Skeletal muscle satellite cell (primary cell): ENCODE results near the gene ZNF808.
"Not testable (repeated sequence)": the region's sequence is repeated elsewhere in the genome, so short reads cannot be mapped to it uniquely, and the experiment has no call there.

ENCODE experiments used
- H3K27me3 ChIP-seq: 2 replicates; pipeline ENCODE4 v1.7.0; 2013; ENCODE audit warnings: low read length; ENCODE audit not compliant: control insufficient read depth, insufficient read depth
- H3K36me3 ChIP-seq: 2 replicates; pipeline ENCODE4 v1.7.0; 2013; ENCODE audit warnings: mild to moderate bottlenecking, control low read depth, low read length; ENCODE audit not compliant: insufficient read depth
- H3K4me1 ChIP-seq: 2 replicates; pipeline ENCODE4 v1.7.0; 2013; ENCODE audit warnings: low read length; ENCODE audit not compliant: control insufficient read depth, insufficient read depth
- H3K4me2 ChIP-seq: 2 replicates; pipeline ENCODE4 v1.7.0; 2013; ENCODE audit warnings: mild to moderate bottlenecking, low read length
- H3K4me3 ChIP-seq: 2 replicates; pipeline ENCODE4 v1.7.0; 2013; ENCODE audit warnings: low read length
- H3K9ac ChIP-seq: 2 replicates; pipeline ENCODE4 v1.7.0; 2013; ENCODE audit warnings: mild to moderate bottlenecking, low read depth, low read length, moderate library complexity
- H3K9me3 ChIP-seq: replicated peaks from 2 replicates; pipeline ENCODE4 v1.7.0; 2013; ENCODE audit warnings: mild to moderate bottlenecking, control low read depth, low read length

The ZNF808 gene

DNA sequence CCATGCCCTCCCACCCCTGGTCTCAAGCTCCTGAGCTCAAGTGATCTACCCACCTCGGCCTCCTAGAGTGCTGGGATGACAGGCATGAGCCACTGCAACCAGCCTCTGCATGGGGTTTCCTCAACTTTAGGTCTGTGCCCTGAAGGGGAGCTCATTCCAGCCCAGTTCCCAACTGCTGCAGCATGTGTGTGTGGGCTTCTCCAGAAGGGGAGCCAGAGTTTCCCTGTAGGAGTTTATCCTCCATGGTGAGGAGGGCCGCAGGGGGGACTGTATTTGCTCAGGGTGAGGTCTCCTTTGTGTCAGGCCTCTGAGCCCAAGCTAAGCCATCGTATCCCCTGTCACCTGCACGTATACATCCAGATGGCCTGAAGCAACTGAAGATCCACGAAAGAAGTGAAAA, 11.3 kb upstream of the ZNF808 start:
- Histone ChIP-seq H3K4me1 (no peaks in the 10 kb centered on the region), H3K36me3 (peaks cover 4% of the 10 kb centered on the region), H3K4me2 (no peak overlapping the region), H3K4me3 (no peak overlapping the region), H3K27me3 (no peaks in the 10 kb centered on the region), H3K9me3 (no peaks in the 10 kb centered on the region), H3K9ac (no peak overlapping the region)

DNA sequence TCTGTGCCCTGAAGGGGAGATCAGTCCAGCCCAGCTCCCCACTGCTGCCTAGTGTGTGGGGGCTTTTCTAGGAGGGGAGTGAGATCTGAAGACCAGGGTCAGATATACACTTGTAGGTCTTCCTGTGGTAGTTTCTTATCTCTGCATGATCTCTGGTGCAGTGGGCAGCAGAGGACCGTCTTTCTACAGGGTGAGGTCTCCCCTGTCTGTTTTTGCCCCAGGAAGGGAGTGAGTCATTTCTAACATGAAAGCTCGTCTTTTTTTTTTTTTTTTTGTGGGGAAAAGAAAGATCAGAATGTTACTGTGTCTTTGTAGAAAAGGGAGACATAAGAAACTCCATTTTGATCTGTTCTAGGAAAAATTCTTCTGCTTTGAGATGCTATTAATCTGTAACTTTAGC, 8.8 kb upstream of the ZNF808 start:
- no peak overlapping the region for H3K4me3 ChIP-seq
- no peaks in the 10 kb centered on the region for H3K27me3 ChIP-seq
- no peak overlapping the region for H3K4me2 ChIP-seq
- H3K9me3 ChIP-seq = no peaks in the 10 kb centered on the region
- no peak overlapping the region for H3K9ac ChIP-seq
- no peaks in the 10 kb centered on the region for H3K36me3 ChIP-seq
- H3K4me1 ChIP-seq = no peaks in the 10 kb centered on the region

DNA sequence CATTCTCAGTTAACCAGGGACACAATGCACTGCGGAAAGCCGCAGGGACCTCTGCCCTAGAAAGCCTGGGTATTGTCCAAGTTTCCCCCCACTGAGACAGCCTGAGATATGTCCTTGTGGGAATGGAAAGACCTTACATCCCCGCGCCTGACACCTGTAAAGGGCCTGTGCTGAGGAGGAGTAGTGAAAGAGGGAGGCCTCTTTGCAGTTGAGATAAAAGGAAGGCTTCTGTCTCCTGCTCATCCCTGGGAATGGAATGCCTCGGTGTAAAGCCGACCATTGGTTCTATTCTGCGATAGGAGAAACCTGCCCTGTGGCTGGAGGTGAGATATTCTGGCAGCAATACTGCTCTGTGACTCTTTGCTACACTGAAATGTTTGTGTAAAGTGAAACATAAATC, 8.3 kb upstream of the ZNF808 start:
- not testable (repeated sequence) for H3K27me3 ChIP-seq, H3K36me3 ChIP-seq, H3K4me3 ChIP-seq, H3K4me1 ChIP-seq, H3K9ac ChIP-seq, H3K9me3 ChIP-seq, H3K4me2 ChIP-seq

DNA sequence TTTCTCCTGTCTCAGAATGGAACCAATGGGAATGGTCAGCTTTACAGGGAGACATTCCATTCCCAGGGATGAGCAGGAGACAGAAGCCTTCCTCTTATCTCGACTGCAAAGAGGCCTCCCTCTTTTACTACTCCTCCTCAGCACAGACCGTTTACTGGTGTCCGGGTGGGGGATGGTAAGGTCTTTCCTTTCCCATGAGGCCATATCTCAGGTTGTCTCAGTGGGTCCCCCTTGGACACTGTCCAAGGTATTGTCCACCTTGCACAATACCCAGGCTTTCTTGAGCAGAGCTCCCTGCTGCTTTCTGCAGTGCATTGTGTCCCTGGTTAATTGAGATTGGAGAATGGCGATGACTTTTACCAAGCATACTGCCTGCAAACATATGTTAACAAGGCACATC, 7.5 kb upstream of the ZNF808 start:
- Histone ChIP-seq H3K27me3 (no peaks in the 10 kb centered on the region), H3K4me3 (no peak overlapping the region), H3K4me2 (no peak overlapping the region), H3K36me3 (no peaks in the 10 kb centered on the region), H3K9me3 (no peaks in the 10 kb centered on the region), H3K4me1 (no peaks in the 10 kb centered on the region), H3K9ac (no peak overlapping the region)

DNA sequence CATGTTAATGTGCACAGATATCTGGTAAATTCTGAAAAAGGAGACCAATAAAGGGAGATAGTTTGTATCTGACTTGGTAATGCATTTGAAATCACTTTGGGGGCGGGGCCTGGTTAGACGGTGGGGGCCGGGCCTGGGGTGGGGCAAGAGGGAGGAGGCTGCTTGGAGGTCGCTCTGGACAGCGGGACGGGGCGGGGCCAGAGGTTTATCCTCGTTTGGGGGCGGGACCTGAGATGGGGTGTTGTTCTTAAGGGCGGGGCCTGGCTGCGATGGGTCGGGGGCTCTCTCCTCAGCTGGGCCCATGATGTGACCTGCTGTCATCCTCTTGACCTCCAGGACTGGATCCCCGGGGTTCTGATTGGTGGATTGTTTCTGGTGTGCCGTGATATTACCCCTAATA, 4.9 kb upstream of the ZNF808 start:
- H3K4me2 ChIP-seq = no peak overlapping the region
- H3K4me3 ChIP-seq = no peak overlapping the region
- no peaks in the 10 kb centered on the region for H3K9me3 ChIP-seq
- no peaks in the 10 kb centered on the region for H3K4me1 ChIP-seq
- no peaks in the 10 kb centered on the region for H3K27me3 ChIP-seq
- no peak overlapping the region for H3K9ac ChIP-seq
- no peaks in the 10 kb centered on the region for H3K36me3 ChIP-seq

DNA sequence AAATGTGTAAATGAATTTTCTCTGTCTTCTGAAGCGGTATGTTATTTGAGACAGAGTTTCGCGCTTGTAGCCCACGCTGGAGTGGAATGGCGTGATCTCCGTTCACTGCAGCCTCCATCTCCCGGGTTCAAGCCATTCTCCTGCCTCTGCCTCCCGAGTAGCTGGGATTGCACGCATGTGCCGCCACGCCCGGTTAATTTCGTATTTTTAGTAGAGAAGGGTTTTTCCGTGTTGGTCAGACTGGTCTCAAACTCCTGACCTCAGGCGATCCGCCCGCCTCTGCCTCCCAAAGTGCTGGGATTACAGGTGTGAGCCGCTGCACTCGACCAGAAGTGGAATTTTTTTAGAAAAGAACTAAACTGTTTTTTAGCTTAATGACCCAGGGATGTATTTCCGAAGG, 3.4 kb upstream of the ZNF808 start:
- Histone ChIP-seq H3K4me2 (no peak overlapping the region), H3K27me3 (no peaks in the 10 kb centered on the region), H3K9me3 (no peaks in the 10 kb centered on the region), H3K4me3 (no peak overlapping the region), H3K36me3 (no peaks in the 10 kb centered on the region), H3K4me1 (no peaks in the 10 kb centered on the region), H3K9ac (no peak overlapping the region)

DNA sequence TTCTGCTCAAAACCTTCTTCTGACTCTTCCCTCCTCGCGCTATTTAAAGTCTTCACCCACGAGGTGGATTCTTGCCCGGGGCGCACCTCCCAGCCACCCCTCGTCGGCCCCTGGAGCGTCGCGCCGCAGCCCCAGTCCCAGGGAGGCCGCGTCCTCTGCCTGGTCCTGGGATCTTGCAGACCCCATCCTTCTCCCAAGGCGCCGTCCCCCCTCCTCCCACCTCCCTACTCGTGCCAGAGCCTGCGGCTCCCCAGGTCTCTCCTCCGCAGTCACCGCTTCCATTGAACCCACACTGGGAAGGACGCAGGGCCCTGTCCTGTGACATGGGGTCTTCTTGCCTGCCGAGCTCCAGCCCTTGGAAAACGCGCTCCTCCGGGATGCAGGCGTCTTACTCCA, 486 bp downstream of the ZNF808 start:
- Histone ChIP-seq H3K9ac (peak overlapping the region; percentile 91), H3K4me3 (peak overlapping the region; percentile 97), H3K27me3 (no peaks in the 10 kb centered on the region), H3K36me3 (no peaks in the 10 kb centered on the region), H3K4me1 (no peaks in the 10 kb centered on the region), H3K4me2 (peak overlapping the region; percentile 94), H3K9me3 (no peaks in the 10 kb centered on the region)

DNA sequence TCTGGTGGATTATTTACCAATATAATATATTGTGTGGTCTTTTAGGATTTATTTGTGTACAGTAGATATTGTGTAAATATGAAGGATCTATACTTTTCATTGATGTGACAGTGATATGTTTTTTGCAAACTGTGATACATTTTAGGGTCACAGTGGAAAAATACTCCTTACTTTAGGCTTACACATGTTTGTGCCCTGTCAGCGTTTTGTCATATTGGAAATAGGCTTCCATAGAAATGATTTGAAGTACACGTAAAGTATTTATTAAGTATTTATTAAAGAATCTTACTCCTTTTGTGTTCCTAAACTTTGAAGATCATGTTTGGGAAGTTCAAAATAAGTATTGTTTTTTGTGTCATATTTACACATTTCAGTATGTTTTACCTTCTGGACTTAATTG, 5.0 kb downstream of the ZNF808 start:
- Histone ChIP-seq H3K36me3 (no peaks in the 10 kb centered on the region), H3K4me1 (peaks cover 4% of the 10 kb centered on the region), H3K4me3 (no peak overlapping the region), H3K4me2 (no peak overlapping the region), H3K9me3 (no peaks in the 10 kb centered on the region), H3K9ac (no peak overlapping the region), H3K27me3 (no peaks in the 10 kb centered on the region)

DNA sequence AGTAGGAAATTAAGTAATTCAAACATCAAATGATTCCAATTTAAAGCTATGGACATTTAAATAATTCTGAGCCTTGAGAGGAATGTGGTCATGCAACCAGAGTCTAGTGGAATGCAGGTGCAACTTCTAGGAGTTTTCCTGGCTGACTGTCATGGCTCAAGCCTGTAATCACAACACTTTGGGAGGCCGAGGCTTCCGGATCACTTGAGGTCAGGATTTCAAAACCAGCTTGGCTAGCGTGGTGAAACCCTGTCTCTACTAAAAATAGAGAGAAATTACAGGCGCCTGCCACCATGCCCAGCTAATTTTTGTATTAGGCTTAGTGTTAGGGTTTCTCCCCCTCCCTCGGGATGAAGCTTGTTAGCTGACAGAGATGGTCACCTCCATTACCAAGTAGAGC, 6.4 kb downstream of the ZNF808 start:
- H3K27me3 ChIP-seq = no peaks in the 10 kb centered on the region
- peaks cover 4% of the 10 kb centered on the region for H3K4me1 ChIP-seq
- H3K4me2 ChIP-seq = no peak overlapping the region
- no peak overlapping the region for H3K4me3 ChIP-seq
- H3K9ac ChIP-seq = no peak overlapping the region
- H3K9me3 ChIP-seq = no peaks in the 10 kb centered on the region
- no peaks in the 10 kb centered on the region for H3K36me3 ChIP-seq

DNA sequence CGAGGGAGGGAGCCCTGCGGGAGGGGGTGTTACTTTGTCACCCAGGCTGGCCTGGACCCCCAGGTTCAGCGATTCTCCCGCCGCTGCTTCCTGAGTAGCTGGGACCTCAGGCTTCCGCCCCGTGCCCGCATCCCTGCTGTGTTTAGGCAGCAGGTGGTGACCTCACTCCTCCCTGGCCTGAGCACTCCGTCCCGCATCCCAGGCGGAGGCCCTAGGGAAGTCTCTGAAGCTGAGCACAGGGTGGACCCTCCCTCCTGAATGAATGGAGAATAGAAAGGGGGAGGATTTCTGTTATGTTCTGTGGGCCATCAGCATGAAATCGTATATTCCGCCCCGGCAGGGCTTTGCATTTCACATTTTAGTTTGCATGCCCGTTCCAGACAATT, 7.9 kb downstream of the ZNF808 start:
- H3K4me1 ChIP-seq, H3K27me3 ChIP-seq, H3K9me3 ChIP-seq, H3K36me3 ChIP-seq: not testable (repeated sequence)
- peak overlapping the region; percentile 26 for H3K9ac ChIP-seq
- H3K4me3 ChIP-seq = peak overlapping the region; percentile 73
- H3K4me2 ChIP-seq = peak overlapping the region; percentile 82

DNA sequence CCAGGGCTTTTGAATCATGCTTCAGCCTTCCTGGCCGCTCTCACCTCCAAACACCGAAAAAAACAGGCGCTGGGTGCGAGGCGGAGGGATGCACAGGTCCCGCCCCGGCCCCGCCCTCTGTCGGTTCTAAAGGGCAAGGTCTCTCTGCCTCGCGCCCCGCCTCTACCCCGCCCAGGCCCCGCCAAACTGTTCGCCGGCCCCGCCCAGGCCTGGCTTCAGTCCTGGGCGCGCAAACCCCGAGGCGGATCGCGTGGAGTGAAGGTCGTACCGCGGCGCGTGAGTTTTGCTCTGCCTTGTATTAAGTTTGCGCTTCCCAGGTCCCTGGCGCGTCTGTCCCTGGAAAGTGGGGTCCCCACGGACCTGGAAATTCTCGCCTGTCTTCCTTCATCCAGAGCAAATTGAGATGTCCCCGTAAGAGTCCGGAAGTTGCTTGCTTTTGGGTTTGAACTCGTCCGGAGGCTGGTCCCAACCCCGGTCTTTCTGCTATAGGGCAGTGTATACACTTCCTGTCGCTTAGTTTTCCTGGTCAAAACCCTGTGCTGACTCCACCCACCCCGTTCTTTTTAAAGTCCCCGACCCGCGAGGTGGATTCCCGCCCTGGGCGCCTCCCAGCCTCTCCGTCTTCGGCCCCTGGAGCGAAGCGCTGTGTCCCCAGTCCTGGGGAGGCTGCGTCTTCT, 8.4 kb downstream of the ZNF808 start:
- H3K9me3 ChIP-seq = no peaks in the 10 kb centered on the region

DNA sequence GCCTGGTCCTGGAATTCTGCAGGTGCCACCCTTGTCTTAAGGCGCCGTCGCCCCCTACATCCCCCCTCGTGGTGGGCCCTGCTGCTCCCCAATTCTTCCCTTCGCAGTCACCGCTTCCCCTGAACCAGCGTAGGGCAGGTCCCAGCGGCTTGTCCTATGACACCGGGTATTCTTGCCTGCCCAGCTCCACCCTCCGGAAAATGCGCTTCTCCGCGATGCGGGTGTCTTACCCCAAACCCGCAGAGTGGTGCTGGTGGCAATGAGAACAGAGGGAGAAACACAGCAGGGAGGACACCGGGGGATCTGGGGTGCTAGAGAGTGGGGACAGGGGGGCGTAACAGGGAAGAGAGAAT, 9.0 kb downstream of the ZNF808 start:
- H3K27me3 ChIP-seq = no peaks in the 10 kb centered on the region
- H3K4me2 ChIP-seq = peak overlapping the region; percentile 82
- peaks cover 4% of the 10 kb centered on the region for H3K4me1 ChIP-seq
- peak overlapping the region; percentile 63 for H3K9ac ChIP-seq
- H3K36me3 ChIP-seq = no peaks in the 10 kb centered on the region
- H3K4me3 ChIP-seq = peak overlapping the region; percentile 73
- no peaks in the 10 kb centered on the region for H3K9me3 ChIP-seq

More for the DNA sequence above, 8.4 kb downstream of the ZNF808 start:
- H3K36me3 ChIP-seq = no peaks in the 10 kb centered on the region
- peak overlapping the region; percentile 82 for H3K4me2 ChIP-seq
- H3K9ac ChIP-seq = peak overlapping the region; percentile 63
- H3K27me3 ChIP-seq = no peaks in the 10 kb centered on the region
- peak overlapping the region; percentile 73 for H3K4me3 ChIP-seq
- peaks cover 4% of the 10 kb centered on the region for H3K4me1 ChIP-seq
